GM12878 (cell line): ENCODE measurements around the gene LYSMD1. TPM values are rescaled to one million over a fixed set of nuclear protein-coding genes. Genes with fewer than 3 reads are reported as not detected.

ENCODE experiments used
- ATAC-seq: fragments of 200-7000 bp; cut with Tn5 transposase; 3 replicates; pipeline ENCODE4 v1.9.1; 2020; ENCODE audit warnings: mild to moderate bottlenecking, moderate library complexity
- BruUV-seq: library from RNA; stranded (reverse); fragments of 400-500 nt; replicated peaks from 2 replicates; lab custom pipeline; 2021; lab: Mats Ljungman, UMichigan
- CTCF ChIA-PET: fragments of 300-600 bp; sonication (Branson Sonifier 250); formaldehyde crosslinking; extraction: SDS; loops from one replicate; lab custom pipeline; 2021; ENCODE audit warnings: inconsistent platforms; lab: Yijun Ruan, JAX
- POLR2A ChIA-PET: fragments of 350-600 bp; formaldehyde crosslinking; extraction: SDS; loops from one replicate; lab custom pipeline; 2021; ENCODE audit warnings: inconsistent platforms; lab: Charles Lee
- RAD21 ChIA-PET: fragments of 300-600 bp; sonication (Branson Sonifier 250); formaldehyde crosslinking; loops from one replicate; lab custom pipeline; 2023; ENCODE audit warnings: antibody characterized with exemption; ENCODE audit not compliant: unreplicated experiment; lab: Charles Lee
- SMC1A ChIA-PET: fragments of 300-600 bp; sonication (Branson Sonifier 250); formaldehyde crosslinking; loops from one replicate; lab custom pipeline; 2023; ENCODE audit not compliant: unreplicated experiment, uncharacterized antibody; lab: Charles Lee
- DNase-seq: peaks from one replicate; pipeline ENCODE4 v3.0.0-alpha.2; 2011; ENCODE audit warnings: low read depth, low spot score
- FAIRE-seq: peaks from 3 replicates; lab custom pipeline; 2011; peaks lifted over from hg19 to GRCh38; lab: Jason Lieb, UNC
- H2AFZ ChIP-seq: 2 replicates; pipeline ENCODE4 v1.6.0; 2011; ENCODE audit warnings: low read depth, low read length, control low read depth; ENCODE audit not compliant: control insufficient read depth
- H3K27ac ChIP-seq: 2 replicates; pipeline ENCODE4 v1.5.1; 2011; ENCODE audit warnings: control low read depth; ENCODE audit not compliant: control insufficient read depth, insufficient read depth
- H3K27me3 ChIP-seq, 2 experiments: replicated peaks in 1 of 2; 2 replicates each; pipeline versions ENCODE4 v1.6.0 to v1.6.1; 2011; ENCODE audit warnings: low read length in 1 of 2; ENCODE audit not compliant: control insufficient read depth in 2 of 2, insufficient read depth in 2 of 2
- H3K36me3 ChIP-seq, 2 experiments: 2 replicates each; pipeline ENCODE4 v1.5.1; 2011; ENCODE audit warnings: low read length in 1 of 2; ENCODE audit not compliant: control insufficient read depth in 2 of 2, insufficient read depth in 2 of 2
- H3K4me1 ChIP-seq: 2 replicates; pipeline ENCODE4 v1.6.1; 2011; ENCODE audit warnings: mild to moderate bottlenecking, low read length, moderate library complexity, mixed read lengths; ENCODE audit not compliant: control insufficient read depth, insufficient read depth
- H3K4me2 ChIP-seq: 2 replicates; pipeline ENCODE4 v1.6.0; 2011; ENCODE audit warnings: control low read depth; ENCODE audit not compliant: control insufficient read depth, insufficient read depth
- H3K4me3 ChIP-seq: fragments of 200-600 bp; sonication (generic); 2 replicates; pipeline ENCODE4 v1.5.1; 2016
- H3K79me2 ChIP-seq: 2 replicates; pipeline ENCODE4 v1.6.0; 2011; ENCODE audit warnings: low read length; ENCODE audit not compliant: control insufficient read depth, insufficient read depth
- H3K9ac ChIP-seq: 2 replicates; pipeline ENCODE4 v1.8.0; 2011; ENCODE audit warnings: low read length, control low read depth, mixed read lengths; ENCODE audit not compliant: control insufficient read depth, insufficient read depth
- H3K9me3 ChIP-seq: replicated peaks from 3 replicates; pipeline ENCODE4 v1.5.1; 2011; ENCODE audit warnings: mild to moderate bottlenecking, low read length; ENCODE audit not compliant: control insufficient read depth, insufficient read depth
- H4K20me1 ChIP-seq: 2 replicates; pipeline ENCODE4 v1.6.0; 2011; ENCODE audit not compliant: control insufficient read depth, insufficient read depth
- CREB1 ChIP-seq: IDR thresholded peaks from 2 replicates; pipeline ENCODE4 v1.6.1; 2012; ENCODE audit warnings: low read depth, mild to moderate bottlenecking, inconsistent platforms
- DPF2 ChIP-seq: fragments of 450-650 bp; IDR thresholded peaks from 2 replicates; pipeline ENCODE4 v1.6.1; 2017; ENCODE audit warnings: mild to moderate bottlenecking
- NFIC ChIP-seq: IDR thresholded peaks from 2 replicates; pipeline ENCODE4 v1.6.1; 2012; ENCODE audit warnings: low read depth, mild to moderate bottlenecking, inconsistent platforms, low read length, moderate library complexity
- NR2C1 ChIP-seq: fragments of 450-650 bp; IDR thresholded peaks from 2 replicates; pipeline ENCODE4 v1.6.1; 2017; ENCODE audit warnings: antibody characterized with exemption, mild to moderate bottlenecking, moderate library complexity
- PKNOX1 ChIP-seq: fragments of 450-650 bp; IDR thresholded peaks from 2 replicates; pipeline ENCODE4 v1.6.1; 2016; ENCODE audit warnings: mild to moderate bottlenecking
- POLR2AphosphoS2 ChIP-seq: IDR thresholded peaks from 2 replicates; pipeline ENCODE4 v1.6.1; 2011; ENCODE audit warnings: low read depth, mild to moderate bottlenecking, low read length, improper control_type of control experiment, moderate library complexity
- POU2F2 ChIP-seq: IDR thresholded peaks from 3 replicates; pipeline ENCODE4 v1.6.1; 2011; ENCODE audit warnings: low read depth, mild to moderate bottlenecking, low read length, borderline replicate concordance
- RELB ChIP-seq: fragments of 450-650 bp; IDR thresholded peaks from 2 replicates; pipeline ENCODE4 v1.6.1; 2017; ENCODE audit warnings: low read depth, mild to moderate bottlenecking, moderate library complexity
- SMC3 ChIP-seq: IDR thresholded peaks from 2 replicates; pipeline ENCODE4 v1.6.1; 2011; ENCODE audit warnings: low read length, improper control_type of control experiment, borderline replicate concordance
- SREBF2 ChIP-seq: IDR thresholded peaks from 2 replicates; pipeline ENCODE4 v1.6.1; 2012; ENCODE audit warnings: mild to moderate bottlenecking, low read length
- YY1 ChIP-seq: IDR thresholded peaks from 2 replicates; pipeline ENCODE4 v1.6.1; 2011; ENCODE audit warnings: low read depth, mild to moderate bottlenecking, low read length
- ZNF217 ChIP-seq: fragments of 450-650 bp; IDR thresholded peaks from 2 replicates; pipeline ENCODE4 v1.6.1; 2017; ENCODE audit warnings: antibody characterized with exemption, mild to moderate bottlenecking
- ZZZ3 ChIP-seq: IDR thresholded peaks from 2 replicates; pipeline ENCODE4 v1.6.1; 2011; ENCODE audit warnings: low read depth; ENCODE audit not compliant: control insufficient read depth, insufficient read length
- WGBS: methylation state at CpG from one replicate; pipeline ENCODE4 v1.1.6; 2016; ENCODE audit warnings: low lambda C conversion rate; ENCODE audit not compliant: insufficient replicate concordance, insufficient coverage; ENCODE audit errors: missing lambda C conversion rate; 5-methylcytosine and 5-hydroxymethylcytosine counted together
- in situ Hi-C: fragments of 300-500 bp; cut with MboI; formaldehyde crosslinking; loops from 9 replicates; pipeline ENCODE4 v1.14.3; 2018; ENCODE audit warnings: mixed read lengths
- intact Hi-C: fragments of 100-400 bp; cut with micrococcal nuclease; formaldehyde crosslinking; loops from one replicate; pipeline ENCODE4 v1.14.2; 2022; ENCODE audit not compliant: unreplicated experiment
- polyA plus RNA-seq, 11 experiments: library from polyadenylated mRNA; depleted of rRNA in 4 of 11; unstranded in 6 of 11; stranded (reverse) in 5 of 11; fragments of >200 nt; fragmentation: Nextera tagmentation in 4 of 11; fragmentation: Illumina TruSeq in 1 of 11; extraction: Ambion mirVana in 4 of 11; extraction: Trizol in 1 of 11; gene quantifications; 1 replicate in 1 of 11; 2 replicates in 10 of 11; pipeline versions ENCODE4 v1.2.1 to v1.2.3, GENCODE V29; 2011 to 2016; ENCODE audit warnings: inconsistent platforms in 2 of 11, missing spikeins in 2 of 11, low read depth in 1 of 11
- total RNA-seq, 4 experiments: library from RNA; depleted of rRNA in 3 of 4; stranded (reverse); fragments of >200 nt in 3 of 4; fragmentation: Illumina TruSeq in 1 of 4; extraction: Trizol in 1 of 4; gene quantifications; 2 replicates each; pipeline versions ENCODE4 v1.2.1 to v1.2.3, GENCODE V29; 2013 to 2021

LYSMD1 gene
- total and polyA plus RNA-seq, 10 of the 15 experiments (the other 5 are each of a cell fraction or from before 2014, with no cell fraction given), result 0.80 to 10.4 (median 6.5) TPM

- TF ChIP-seq NR2C1 (no peak), POLR2AphosphoS2 (no peak), YY1 (peak; percentile 30), ZZZ3 (no peak), RELB (no peak), SREBF2 (no peak), PKNOX1 (0 out of 2 replicates have a peak, but pooled peaks have one; percentile 20), CREB1 (no peak), SMC3 (no peak), POU2F2 (peak; percentile 34; the same call in 1 of the 3 replicates), DPF2 (no peak)
Measured at GRCh38 chr1:151156515-151156819, 9.2 kb downstream of the LYSMD1 start, which contains the start of gene TNFAIP8L2 (continued).

- TF ChIP-seq ZNF217 (no peak), NFIC (no peak)
- ChIA-PET POLR2A (no interaction called here), CTCF (interaction anchor here (1.6 to 1.8 kb wide), 2 partner anchors 9 to 48 kb away, joined by 6 to 10 read pairs; partner anchors contain the start of gene TNFAIP8L2), SMC1A (interaction anchor here (1.4 to 2.2 kb wide), 2 partner anchors 11 to 123 kb away, joined by 4 to 5 read pairs; no protein-coding TSS in a partner anchor), RAD21 (interaction anchor here (1.4 kb wide), 2 partner anchors 9 to 104 kb away, joined by 4 to 8 read pairs; partner anchors contain the start of gene TNFAIP8L2)
- no peak overlapping the region for H3K4me2 ChIP-seq
- in situ Hi-C loops (no loop called here), intact Hi-C loops (no loop called here)
- H4K20me1 ChIP-seq, result no peaks in the 10 kb centered on the region; the same call in 1 of the 2 replicates
- DNase-seq, result no peak
- H3K79me2 ChIP-seq, result no peaks in the 10 kb centered on the region
- no peak overlapping the region for H2AFZ ChIP-seq
- H3K9me3 ChIP-seq, result no peaks in the 10 kb centered on the region
- BruUV-seq, result no TSS peak
- no peak overlapping the region for H3K27ac ChIP-seq
- H3K4me1 ChIP-seq, result no peaks in the 10 kb centered on the region; the same call in 1 of the 2 replicates
- H3K27me3 ChIP-seq, result peaks cover 0 to 8% of the 10 kb centered on the region in 2 experiments
- H3K4me3 ChIP-seq, result no peak overlapping the region
- no peaks in the 10 kb centered on the region for H3K36me3 ChIP-seq
- no peak for FAIRE-seq
- H3K9ac ChIP-seq, result no peak overlapping the region
- WGBS, result 47% methylated on average over 2 of the region's 2 CpGs
- no peak for ATAC-seq
Measured at GRCh38 chr1:151147665-151148064, 18.0 kb downstream of the LYSMD1 start.
